Stimulated activated CD8-positive, alpha-beta memory T cell treated with anti-CD3 and anti-CD28 coated beads, Interleukin-15, amount 100 ng/mL, for 48 hours (primary cell): Measurements from ENCODE around the gene SPRTN.
"Not testable (repeated sequence)": the region's sequence is repeated elsewhere in the genome, so short reads cannot be mapped to it uniquely, and the experiment has no call there.

Experiments used
- DNase-seq, 2 donors: peaks; one replicate each; pipeline ENCODE4 v3.0.0-alpha.2; 2020; ENCODE audit warnings: low read depth in 2 of 2

SPRTN gene

DNA sequence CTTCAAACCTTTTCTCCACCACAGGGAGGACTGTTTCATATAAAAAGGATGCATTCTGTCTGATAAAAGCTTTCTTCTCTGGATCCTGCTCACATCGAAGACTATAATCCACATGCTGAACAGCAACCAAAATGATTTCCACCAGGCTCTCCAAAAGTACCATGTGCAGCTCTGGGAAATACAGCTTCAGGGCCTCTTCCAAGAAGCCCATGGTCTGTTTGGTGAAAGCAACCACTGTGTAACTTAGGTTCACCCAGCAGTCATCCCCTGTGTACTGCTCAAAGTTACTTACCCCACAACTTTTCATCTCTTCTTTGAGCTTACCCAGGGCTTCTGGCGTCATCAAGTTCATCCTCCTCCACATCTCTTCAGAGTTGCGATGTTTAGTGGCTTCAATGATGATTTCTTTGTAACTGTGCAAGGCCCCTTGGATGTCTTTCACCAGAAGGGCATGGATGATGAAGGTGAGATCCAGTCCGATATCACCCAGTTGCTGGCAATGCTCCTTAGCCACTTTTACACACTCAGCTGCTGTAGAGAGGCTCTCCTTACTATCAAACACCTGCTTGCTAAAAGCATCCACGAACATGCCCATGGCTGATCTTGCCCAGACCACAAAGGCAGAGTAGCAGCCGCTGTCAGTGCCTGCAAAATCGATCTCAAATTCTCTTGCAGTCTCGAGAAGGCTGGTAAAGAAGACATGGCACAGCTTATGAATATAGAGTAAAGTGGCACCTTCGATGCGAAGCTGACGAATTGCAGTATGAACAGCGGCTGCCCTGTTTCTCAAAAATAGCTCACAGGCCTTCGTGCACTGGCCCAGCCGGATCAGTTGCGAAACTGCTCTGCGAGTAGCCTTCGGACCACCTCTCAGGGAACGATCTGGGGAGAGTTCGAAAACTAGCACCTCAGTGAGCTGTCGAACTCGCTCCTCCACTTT, 2.2 kb upstream of the SPRTN start:
- no peak for DNase-seq

GRCh38 chr1:231337043-231337471, 1.0 kb upstream of the SPRTN start:
- DNase-seq = no peak

DNA sequence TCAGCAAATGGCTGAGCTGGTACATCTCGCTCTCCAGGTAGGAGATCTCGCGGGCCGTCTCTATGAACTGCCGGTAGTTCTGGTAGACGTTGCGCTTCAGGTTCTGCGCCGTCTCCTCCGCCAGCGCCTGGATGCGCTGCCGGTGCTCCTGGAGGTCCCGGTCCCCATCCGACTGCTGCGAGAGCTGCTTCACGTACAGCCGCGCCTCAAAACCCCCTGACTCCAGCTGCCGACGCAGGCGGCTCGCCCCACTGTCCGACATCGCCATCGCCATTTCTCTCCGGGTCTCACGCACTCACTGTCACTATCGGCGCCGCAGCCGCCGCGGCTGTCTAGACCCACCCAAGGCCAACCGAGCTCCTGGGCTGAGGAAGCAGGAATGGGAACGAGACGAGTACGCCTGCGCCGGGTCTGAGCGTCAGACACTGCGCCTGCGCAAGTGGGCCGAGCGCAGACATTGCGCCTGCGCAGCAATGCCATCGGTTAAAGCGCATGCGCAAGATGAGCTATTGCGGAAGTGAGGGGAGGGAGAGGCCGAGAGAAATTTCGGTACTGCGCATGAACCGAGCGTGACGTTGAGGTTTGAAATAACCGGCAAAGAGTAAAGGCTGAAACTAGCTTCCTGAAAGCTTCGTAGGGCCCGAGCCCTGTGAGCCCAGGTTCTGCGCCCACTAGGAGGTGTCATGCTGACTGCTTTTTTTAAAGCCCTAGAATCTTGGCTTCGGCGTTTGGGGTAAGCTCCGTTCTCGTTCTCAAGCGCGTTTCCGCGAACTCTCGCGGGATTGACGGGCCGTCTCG, 422 bp upstream of the SPRTN start, which contains the start of gene EXOC8:
TSS of gene EXOC8 (minus strand) at position 381 of the 798 bp plus-strand sequence. CDS start at position 274, 107 bp downstream.
- peak; percentile 94 to 95 for DNase-seq

GRCh38 chr1:231340328-231341013, 2.4 kb downstream of the SPRTN start:
- DNase-seq = no peak

- DNase-seq = no peak
These were observed 9.9 kb downstream of the SPRTN start for GRCh38 chr1:231347961-231348360.

GRCh38 chr1:231348442-231348841, 10.3 kb downstream of the SPRTN start:
- DNase-seq = no peak

DNA sequence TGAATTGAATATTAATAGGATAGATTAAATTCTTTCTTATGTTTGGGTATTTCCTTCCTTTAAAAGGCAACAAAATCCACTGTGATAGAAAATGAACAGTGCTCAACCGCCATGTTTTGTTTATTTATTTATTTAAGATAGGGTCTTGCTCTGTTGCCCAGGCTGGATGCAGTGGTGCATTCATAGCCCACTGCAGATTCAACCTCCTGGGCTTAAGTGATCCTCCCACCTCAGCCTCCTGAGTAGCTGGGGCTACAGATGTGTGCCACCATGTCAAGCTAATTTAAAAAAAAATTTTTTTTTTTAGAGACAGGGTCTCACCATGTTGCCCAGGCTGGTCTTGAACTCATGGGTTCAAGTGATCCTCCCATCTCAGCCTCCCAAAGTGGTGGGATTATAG, 10.8 kb downstream of the SPRTN start:
- not testable (repeated sequence) for DNase-seq

GRCh38 chr1:231351816-231352215, 13.7 kb downstream of the SPRTN start:
- DNase-seq = no peak

DNA sequence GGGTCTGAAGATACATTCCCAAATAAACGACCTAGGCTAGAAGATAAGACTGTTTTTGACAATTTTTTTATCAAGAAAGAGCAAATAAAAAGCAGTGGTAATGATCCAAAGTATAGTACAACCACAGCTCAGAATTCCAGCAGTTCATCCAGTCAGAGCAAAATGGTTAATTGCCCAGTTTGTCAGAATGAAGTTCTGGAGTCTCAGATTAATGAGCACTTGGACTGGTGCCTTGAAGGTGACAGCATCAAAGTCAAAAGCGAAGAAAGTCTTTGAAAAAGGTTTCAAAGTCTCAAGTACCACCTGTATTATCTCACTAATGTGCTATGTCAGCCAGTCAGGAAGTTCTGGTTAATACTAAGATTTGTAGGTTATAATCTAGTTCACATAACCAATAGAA, 15.0 kb downstream of the SPRTN start:
- no peak for DNase-seq

DNA sequence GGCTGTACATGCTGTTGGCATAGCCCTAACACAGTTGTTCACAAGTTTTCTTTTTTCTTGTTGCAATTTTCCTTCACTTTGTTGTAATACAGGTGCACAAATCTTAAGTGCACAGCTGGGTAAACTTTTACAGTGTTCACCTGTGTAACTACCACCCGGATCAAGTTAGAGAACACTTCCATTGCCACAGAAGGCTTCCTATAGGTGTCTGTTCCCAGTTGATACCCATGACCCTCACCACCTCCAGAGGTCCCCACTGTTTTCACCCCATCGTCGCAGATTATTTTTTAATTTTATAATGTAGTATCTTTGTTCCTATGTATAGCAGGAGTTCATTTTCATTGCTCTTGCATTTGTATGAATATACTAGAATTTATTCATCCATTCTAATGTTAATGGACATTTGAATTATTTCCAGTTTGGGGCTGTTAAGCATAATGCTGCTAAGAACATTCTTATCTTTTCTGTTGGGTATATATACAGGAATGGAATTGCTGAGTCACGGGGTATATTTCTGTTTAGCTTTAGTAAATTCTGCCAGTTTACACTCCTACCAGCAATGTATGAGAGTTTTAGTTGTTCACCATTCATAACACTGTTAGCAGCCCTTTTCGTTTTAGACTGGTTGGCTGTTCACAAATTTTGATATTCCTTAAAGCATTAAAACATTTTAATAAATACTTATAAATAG, 16.4 kb downstream of the SPRTN start:
- no peak for DNase-seq

- no peak for DNase-seq
These were observed 17.1 kb downstream of the SPRTN start for GRCh38 chr1:231355171-231355570.

- DNase-seq = no peak
These were observed 19.2 kb downstream of the SPRTN start for GRCh38 chr1:231357187-231357772.

- DNase-seq = no peak
These were observed 19.8 kb downstream of the SPRTN start for GRCh38 chr1:231357831-231358354.

DNA sequence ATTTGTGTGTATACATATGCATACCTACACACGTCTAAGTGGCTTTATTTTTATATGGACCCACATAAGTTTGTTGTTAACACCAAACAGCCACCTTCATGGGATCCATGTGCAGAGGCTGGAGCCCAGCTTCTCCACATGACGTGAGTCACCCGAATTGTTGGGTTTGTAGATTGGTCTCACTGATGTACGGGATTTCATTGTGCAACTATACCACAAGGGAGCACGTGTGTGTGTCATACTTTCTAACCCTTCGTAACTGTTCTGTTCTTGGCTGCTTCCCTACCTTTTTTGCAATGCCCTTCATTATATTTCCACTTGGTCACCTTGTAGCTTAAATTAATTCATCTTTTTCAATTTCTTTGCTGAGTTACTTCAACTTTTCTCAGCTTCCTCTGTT, 21.0 kb downstream of the SPRTN start:
- no peak for DNase-seq

DNA sequence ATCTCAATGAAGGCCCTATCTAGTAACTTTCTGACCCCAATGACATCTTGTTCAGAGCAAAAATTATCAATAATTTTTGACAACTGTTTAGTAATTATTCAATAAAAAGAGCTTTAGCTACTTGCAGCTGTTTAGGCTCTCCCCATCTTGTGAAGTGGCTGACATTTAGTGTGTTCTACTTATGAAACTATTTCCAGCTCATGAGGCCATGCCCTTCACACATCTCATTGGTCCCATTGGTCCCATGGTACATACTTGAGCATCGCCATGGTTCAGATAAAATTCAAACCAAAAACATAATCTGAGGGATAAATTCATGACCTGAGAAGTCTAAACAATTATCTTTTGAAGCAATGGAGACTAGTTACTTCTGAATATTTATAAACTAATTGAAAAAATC, 24.2 kb downstream of the SPRTN start:
- DNase-seq = no peak

DNA sequence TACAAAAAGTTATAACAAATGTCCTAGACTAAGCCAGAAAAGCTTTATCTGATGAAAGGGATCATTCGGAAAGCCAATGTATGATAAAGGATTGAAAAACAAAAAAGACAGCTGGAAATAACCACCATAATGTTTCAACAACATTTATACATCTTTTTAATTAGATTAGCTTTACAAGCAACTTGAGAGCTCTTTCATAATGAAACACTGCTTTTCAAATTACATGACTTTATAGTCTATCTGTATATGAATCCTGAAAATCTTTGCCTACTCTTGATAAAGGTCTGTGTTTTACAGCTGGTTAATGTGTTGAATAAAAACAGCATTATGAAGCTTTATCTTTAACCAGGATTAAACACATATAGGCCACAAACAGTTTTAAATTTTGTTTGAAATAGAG, 25.5 kb downstream of the SPRTN start:
- DNase-seq = no peak

DNA sequence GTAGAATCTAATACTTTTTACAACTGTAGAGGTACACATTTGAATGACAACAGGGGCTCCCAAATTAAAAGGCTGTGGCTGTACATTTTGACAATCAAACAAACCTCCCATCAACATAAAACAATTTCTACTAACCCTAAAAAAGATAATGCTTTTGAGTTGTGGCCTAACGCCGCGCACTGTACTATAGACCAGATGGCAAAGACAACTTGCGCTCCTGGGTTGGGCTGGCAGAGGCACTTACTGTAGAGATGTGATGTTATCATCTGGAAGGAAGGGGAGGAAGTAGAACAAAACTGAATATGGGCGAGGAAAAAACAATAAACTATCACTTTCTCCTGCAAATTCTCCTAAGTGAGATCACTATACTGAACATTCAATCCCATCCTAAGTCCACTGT, 26.1 kb downstream of the SPRTN start:
- DNase-seq = no peak

DNA sequence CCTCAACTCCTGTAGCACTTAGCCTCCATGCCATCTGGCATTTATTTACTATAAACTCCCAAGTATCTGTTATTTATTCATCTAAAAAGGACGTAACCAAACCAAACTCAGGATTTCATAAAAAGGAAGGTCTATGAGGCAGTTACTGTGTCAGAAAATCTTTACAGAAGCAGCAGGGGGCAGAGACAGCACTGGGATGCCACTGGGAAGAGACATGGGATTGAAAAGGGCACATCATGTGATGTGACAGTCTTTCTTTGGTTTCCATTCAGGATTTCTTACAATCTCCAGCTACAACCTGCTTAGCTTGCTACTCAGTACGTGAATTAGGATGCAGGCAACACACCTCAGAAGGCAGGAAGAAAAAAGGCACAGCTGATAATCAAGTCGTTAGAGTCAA, 31.2 kb downstream of the SPRTN start:
- DNase-seq = no peak

DNA sequence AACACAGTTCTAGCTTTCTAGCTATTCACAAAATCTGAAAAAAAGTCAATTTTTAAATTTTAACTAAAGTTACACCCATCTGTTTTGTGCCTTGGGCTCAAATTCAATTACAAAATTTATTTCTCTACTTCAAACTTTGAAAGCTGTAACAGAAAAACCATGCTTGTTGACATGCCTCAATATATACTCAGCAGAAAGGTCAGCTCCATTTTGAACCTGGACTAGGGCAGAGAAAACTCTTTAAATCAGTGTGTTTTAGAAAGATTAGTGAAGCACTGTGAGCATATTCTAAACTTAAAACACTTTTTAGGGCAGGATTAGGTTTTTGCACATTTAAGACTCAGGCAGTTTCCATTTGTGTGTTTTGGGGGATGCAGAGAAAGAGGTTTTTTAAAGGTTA, 34.4 kb downstream of the SPRTN start:
- DNase-seq = no peak

DNA sequence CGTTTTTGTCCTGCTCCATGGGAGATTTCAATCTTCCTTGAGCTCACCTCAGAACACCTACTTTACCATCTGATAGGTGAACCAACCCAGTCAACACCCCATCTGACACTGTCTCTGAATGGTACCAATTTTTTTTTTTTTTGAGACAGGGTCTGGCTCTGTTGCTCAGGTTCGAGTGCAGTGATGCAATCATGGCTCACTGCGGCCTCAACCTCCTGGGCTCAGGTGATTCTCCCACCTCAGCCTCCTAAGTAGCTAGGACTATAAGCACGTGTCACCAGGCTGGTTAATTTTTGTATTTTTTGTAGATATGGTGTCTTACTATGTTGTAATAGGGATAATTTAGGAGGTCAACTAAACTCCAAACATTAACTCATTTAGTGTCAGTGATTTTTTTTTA, 36.3 kb downstream of the SPRTN start:
- DNase-seq = no peak

- no peak for DNase-seq
These were observed 38.0 kb downstream of the SPRTN start for GRCh38 chr1:231376101-231376500.
